Mammary epithelial cell (primary cell): ENCODE results near the gene C19orf85.

ENCODE experiments used
- CTCF ChIP-seq, 2 donors: IDR thresholded peaks in 1 of 2; conservative IDR thresholded peaks in 1 of 2; 2 replicates each; pipeline ENCODE4 v1.5.1; 2011 to 2012; ENCODE audit warnings: inconsistent platforms in 2 of 2, low read length in 2 of 2, mild to moderate bottlenecking in 2 of 2, control low read depth in 1 of 2, low read depth in 1 of 2; ENCODE audit not compliant: insufficient read depth in 1 of 2; ENCODE audit errors: extremely low read depth in 1 of 2
- EZH2 ChIP-seq: IDR thresholded peaks from 2 replicates; pipeline ENCODE4 v1.6.1; 2012; ENCODE audit warnings: low read length, inconsistent platforms, borderline replicate concordance

GRCh38 chr19:55461974-55462626, 2.5 kb downstream of the C19orf85 start:
- TF ChIP-seq EZH2 (no peak), CTCF (conservative IDR thresholded peaks at IDR 0.05 in 1 of 2, IDR thresholded peaks at IDR 0.05 in 1 of 2; ENCODE audit: extremely low read depth in 1 of 2, insufficient read depth in 1 of 2, low read depth in 1 of 2, low read length in 2 of 2) (no peak)
